ENCODE results near the gene FBXO4.

DNA sequence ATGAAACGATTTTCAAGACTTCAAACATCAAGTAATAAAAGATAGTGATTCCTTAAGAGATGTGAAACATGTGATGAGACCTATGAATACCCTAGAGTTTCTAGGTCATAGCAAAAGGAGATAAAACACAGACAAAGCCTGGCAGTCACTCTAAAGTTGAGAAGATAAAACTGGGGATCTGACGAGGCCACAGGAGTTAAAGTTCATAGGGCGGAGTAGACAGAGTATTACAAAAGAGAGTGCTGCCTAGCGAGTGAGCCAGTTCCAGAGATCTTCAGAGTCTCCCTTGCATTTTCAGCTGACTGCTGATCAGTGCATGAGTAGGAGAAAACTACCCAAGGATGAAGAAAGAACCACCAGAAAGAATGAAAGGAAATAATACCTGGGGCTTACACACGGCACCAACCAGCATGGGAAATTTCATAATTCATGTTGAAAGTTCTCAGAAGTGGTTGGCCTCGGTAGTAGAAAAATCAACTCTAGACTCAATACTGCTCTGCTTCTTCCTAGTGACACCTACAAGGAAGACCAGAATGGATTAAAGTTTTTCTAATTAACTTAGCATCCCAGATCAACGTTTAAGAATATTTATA, 30.4 kb downstream of the FBXO4 start:
- TF ChIP-seq, protein P1, sequence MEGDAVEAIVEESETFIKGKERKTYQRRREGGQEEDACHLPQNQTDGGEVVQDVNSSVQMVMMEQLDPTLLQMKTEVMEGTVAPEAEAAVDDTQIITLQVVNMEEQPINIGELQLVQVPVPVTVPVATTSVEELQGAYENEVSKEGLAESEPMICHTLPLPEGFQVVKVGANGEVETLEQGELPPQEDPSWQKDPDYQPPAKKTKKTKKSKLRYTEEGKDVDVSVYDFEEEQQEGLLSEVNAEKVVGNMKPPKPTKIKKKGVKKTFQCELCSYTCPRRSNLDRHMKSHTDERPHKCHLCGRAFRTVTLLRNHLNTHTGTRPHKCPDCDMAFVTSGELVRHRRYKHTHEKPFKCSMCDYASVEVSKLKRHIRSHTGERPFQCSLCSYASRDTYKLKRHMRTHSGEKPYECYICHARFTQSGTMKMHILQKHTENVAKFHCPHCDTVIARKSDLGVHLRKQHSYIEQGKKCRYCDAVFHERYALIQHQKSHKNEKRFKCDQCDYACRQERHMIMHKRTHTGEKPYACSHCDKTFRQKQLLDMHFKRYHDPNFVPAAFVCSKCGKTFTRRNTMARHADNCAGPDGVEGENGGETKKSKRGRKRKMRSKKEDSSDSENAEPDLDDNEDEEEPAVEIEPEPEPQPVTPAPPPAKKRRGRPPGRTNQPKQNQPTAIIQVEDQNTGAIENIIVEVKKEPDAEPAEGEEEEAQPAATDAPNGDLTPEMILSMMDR (IDR thresholded peaks at IDR 0.05): no peak
- no peak for TF ChIP-seq POLR2AphosphoS5 (IDR thresholded peaks at IDR 0.05)

Data from prostate gland (tissue), 2 donors.